Measurements from ENCODE around the gene TTC34. TPM values are rescaled to one million over a fixed set of nuclear protein-coding genes. Genes with fewer than 3 reads are reported as not detected.

TTC34 gene
- total and polyA plus RNA-seq, 8 donors: 0.18 to 0.99 (median 0.44) TPM

- no peak for FAIRE-seq
- intact Hi-C loops (cut with DNase I): no loop called here
- no peak for TF ChIP-seq CTCF (IDR thresholded peaks at IDR 0.05)
- DNase-seq: peak in 2 of 6 donors; percentile 45 to 54
- Histone ChIP-seq H3K4me3 (no peak overlapping the region), H3K9me3 (no peaks in the 10 kb centered on the region), H3K27me3 (no peaks in the 10 kb centered on the region), H3K27ac (no peak overlapping the region), H3K4me1 (peaks cover 0 to 8% (median 4%) of the 10 kb centered on the region in 3 donors), H3K36me3 (no peaks in the 10 kb centered on the region)
- ATAC-seq: no peak
- WGBS, 2 donors: 78 to 82% methylated on average over 14 of the region's 14 CpGs
Observed at GRCh38 chr1:2645143-2645542, 156.3 kb downstream of the TTC34 start.

- Histone ChIP-seq H3K27me3 (no peaks in the 10 kb centered on the region), H3K36me3 (no peaks in the 10 kb centered on the region), H3K27ac (no peak overlapping the region), H3K4me3 (no peak overlapping the region), H3K4me1 (peaks cover 0 to 8% (median 4%) of the 10 kb centered on the region in 3 donors), H3K9me3 (no peaks in the 10 kb centered on the region)
- no peak for TF ChIP-seq CTCF (IDR thresholded peaks at IDR 0.05)
- intact Hi-C loops (cut with DNase I): no loop called here
- no peak for FAIRE-seq
- whole genome bisulfite sequencing, 2 donors: 83% methylated on average over 12 of the region's 12 CpGs
- no peak for ATAC-seq
- DNase-seq: peak in 2 of 6 donors; percentile 44
Observed at GRCh38 chr1:2644591-2645101, 156.8 kb downstream of the TTC34 start.

GRCh38 chr1:2644171-2644570 is 157.3 kb downstream of the TTC34 start:
- Histone ChIP-seq H3K4me1 (peaks cover 0 to 8% (median 4%) of the 10 kb centered on the region in 3 donors), H3K27me3 (no peaks in the 10 kb centered on the region), H3K9me3 (no peaks in the 10 kb centered on the region), H3K4me3 (no peak overlapping the region), H3K36me3 (no peaks in the 10 kb centered on the region), H3K27ac (no peak overlapping the region)
- WGBS, 2 donors: 81% methylated on average over 14 of the region's 14 CpGs
- intact Hi-C loops (cut with DNase I): no loop called here
- ATAC-seq (no peak), FAIRE-seq (no peak), DNase-seq (peak in 2 of 6 donors; percentile 49 to 68)
- TF ChIP-seq CTCF (IDR thresholded peaks at IDR 0.05): no peak

- WGBS, 2 donors: 23 to 24% methylated on average over 20 to 24 of the region's 24 CpGs
- DNase-seq: peak in 3 of 6 donors; percentile 34 to 61 (median 50)
- peak overlapping the region in 1 of 4 donors; percentile 28 for H3K27ac ChIP-seq
Observed at GRCh38 chr1:2643414-2644077, 157.9 kb downstream of the TTC34 start.

More at GRCh38 chr1:2643414-2644077, 157.9 kb downstream of the TTC34 start:
- no peak for FAIRE-seq
- H3K27me3 ChIP-seq: no peaks in the 10 kb centered on the region
- ATAC-seq: no peak
- H3K9me3 ChIP-seq: no peaks in the 10 kb centered on the region
- peak overlapping the region; percentile 61 to 96 (median 95) for H3K4me3 ChIP-seq
- no peak for TF ChIP-seq CTCF (IDR thresholded peaks at IDR 0.05)
- no peaks in the 10 kb centered on the region for H3K36me3 ChIP-seq
- intact Hi-C loops (cut with DNase I): no loop called here
- H3K4me1 ChIP-seq: peaks cover 0 to 8% (median 4%) of the 10 kb centered on the region in 3 donors

Data from pancreas (tissue), 10 donors.